ENCODE measurements around the gene SCLT1. TPM values are rescaled to one million over a fixed set of nuclear protein-coding genes. Genes with fewer than 3 reads are reported as not detected.

The SCLT1 gene
- total RNA-seq, 2 experiments from 2014 or later = 19.2 to 19.7 TPM

DNA sequence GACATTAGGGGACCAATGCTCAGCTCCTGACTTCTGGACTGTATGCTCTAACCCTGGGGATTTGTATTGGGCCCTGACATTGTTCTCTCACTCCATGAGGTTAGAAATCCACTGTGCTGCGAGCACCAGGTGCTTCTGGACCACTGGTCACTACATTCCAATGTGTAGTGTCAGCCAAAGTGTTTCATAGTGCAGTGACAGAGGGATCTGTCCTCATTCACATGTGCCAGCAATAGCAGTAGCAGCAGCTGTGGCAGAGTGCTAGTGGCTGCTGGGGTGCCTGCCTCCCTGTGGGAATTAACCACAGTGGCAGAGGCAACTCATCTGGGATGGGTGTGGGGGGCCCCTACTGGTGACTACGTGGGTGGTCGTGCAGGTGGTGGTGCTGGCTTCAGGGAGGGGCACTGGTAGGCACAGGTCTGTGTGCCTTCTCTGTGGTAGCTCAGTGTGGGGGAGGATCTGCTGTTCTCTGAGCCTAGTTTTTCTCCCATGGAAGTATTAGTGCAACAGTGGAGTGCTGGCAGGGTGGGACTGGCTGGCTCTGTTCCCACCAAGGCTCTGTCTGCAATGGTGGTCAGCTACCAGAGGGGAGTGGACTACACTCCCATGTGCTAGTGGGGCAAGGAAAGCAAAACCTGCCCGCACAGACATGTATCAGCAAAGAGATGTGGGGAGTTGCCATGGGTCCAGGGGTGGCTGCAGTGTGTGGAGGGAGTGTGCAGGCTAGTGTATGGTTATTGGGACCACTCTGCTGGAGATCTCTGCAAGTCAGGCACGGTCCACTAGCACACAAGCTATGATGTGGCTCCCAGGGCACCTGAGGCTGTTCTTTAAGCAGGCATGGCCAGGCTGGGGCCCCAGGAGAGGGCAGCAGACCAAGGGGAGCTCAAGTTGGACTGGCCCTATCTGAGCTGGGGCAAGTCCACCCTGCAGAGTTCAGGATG lies 78.5 kb downstream of the SCLT1 start:
- Mint-ChIP-seq H3K27ac (no peak overlapping the region), H3K4me1 (no peaks in the 10 kb centered on the region)

DNA sequence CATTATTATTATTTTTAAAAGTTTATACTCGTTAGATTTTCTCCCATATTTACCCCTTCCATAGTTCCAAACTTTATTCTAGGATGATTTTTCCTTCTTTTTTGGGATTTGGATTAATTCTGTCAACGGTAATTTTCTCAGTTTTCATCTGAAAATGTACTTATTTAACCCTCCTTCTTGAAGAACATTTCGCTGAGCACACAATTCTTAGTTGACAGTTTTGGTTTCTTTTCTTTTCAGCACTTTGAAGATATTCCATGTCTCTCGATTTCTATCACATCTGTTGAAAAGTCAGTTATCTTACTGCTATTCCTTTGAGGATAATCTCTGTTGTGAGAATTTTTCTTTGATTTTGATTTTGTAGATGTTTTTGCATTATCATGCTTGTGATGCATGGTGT lies 85.2 kb downstream of the SCLT1 start:
- no peak for DNase-seq
- Mint-ChIP-seq H3K9me3 (peaks cover 38% of the 10 kb centered on the region), H3K4me1 (no peaks in the 10 kb centered on the region), H3K4me3 (no peak overlapping the region), H3K36me3 (peaks cover 12% of the 10 kb centered on the region), H3K27ac (no peak overlapping the region), H3K27me3 (no peaks in the 10 kb centered on the region)

More for the DNA sequence above, 78.5 kb downstream of the SCLT1 start:
- Mint-ChIP-seq H3K4me3 (no peak overlapping the region), H3K9me3 (peaks cover 32% of the 10 kb centered on the region), H3K36me3 (peaks cover 42% of the 10 kb centered on the region), H3K27me3 (no peaks in the 10 kb centered on the region)
- DNase-seq = no peak

DNA sequence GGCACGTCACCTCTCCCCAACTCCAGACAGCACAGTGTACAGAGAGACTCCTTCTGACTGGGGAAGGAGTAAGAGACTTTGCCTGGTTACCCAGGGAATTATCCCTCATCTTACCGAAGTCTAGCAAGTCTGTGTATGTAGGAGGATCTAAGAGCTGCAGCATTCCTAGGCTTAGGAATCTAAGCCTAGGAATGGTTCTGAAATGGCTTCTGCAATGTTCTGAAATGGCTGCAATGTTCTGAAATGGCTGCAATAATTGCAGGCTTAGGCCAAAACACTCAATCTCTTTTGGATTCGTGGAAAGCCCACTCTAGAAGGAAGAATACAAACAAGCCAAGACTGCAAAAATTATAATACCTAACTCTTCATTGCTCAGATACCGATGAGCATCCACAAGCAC lies 106.4 kb downstream of the SCLT1 start:
- no peaks in the 10 kb centered on the region for H3K27me3 Mint-ChIP-seq
- H3K4me3 Mint-ChIP-seq = no peak overlapping the region
- H3K9me3 Mint-ChIP-seq = peaks cover 2% of the 10 kb centered on the region
- H3K27ac Mint-ChIP-seq = no peak overlapping the region
- H3K36me3 Mint-ChIP-seq = peaks cover 40% of the 10 kb centered on the region
- no peaks in the 10 kb centered on the region for H3K4me1 Mint-ChIP-seq
- no peak for DNase-seq

DNA sequence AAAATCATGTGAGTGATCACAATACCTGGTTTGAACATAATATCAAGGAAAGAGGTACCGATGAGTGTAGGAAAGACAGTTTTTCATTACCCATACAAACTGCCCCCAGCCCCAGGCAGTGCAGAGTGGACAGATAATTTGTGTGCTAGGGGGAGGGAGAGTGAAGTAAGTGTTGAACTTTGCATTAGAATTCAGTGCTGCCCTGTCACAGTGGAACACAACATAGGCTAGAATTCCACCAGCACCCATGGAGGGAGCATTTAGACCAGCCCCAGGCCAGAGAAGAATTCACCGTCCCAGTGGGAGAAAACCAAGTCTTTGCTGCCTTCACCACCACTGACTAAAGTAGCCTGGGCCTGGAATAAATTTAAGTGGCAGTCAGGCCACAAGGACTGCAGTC lies 107.3 kb downstream of the SCLT1 start:
- peaks cover 2% of the 10 kb centered on the region for H3K9me3 Mint-ChIP-seq

DNA sequence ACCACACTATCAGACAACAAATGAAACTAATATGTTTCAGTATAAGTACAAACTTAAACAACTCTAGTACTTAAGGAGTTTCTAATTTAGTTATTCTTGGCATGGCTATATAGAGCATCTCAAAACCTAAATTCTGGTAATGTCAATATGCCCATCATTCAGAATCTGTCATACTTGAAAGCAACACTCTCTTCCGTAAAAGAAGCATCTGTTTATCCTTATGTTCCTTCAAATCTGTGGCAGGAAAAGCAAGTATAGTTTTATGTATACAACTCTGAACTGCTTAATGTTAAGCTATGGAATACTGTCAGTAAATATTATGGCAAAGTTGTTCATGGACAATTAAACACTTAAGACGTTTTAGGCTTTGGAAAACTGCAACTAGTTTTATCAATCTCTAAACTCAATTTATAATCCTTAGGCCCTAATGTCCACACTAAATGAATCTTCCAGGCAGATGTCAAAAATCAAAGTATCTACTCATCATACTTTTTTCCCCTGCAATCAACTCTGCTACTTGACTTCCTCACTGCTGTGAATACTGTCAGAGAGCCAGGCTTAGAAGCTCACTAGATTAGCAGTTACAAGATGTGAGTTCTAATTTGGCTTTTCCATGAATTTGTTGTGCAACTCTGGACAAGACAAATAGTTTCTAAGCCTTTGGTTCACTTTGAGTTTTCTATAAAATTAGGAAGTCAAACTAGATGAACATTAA lies 109.4 kb downstream of the SCLT1 start:
- Mint-ChIP-seq H3K4me3 (no peak overlapping the region), H3K27me3 (no peaks in the 10 kb centered on the region), H3K27ac (no peak overlapping the region), H3K36me3 (peaks cover 25% of the 10 kb centered on the region), H3K4me1 (no peaks in the 10 kb centered on the region), H3K9me3 (no peaks in the 10 kb centered on the region)
- no peak for DNase-seq

More for the DNA sequence above, 107.3 kb downstream of the SCLT1 start:
- Mint-ChIP-seq H3K4me1 (no peaks in the 10 kb centered on the region), H3K4me3 (no peak overlapping the region), H3K27ac (no peak overlapping the region), H3K36me3 (peaks cover 40% of the 10 kb centered on the region), H3K27me3 (no peaks in the 10 kb centered on the region)
- no peak for DNase-seq

DNA sequence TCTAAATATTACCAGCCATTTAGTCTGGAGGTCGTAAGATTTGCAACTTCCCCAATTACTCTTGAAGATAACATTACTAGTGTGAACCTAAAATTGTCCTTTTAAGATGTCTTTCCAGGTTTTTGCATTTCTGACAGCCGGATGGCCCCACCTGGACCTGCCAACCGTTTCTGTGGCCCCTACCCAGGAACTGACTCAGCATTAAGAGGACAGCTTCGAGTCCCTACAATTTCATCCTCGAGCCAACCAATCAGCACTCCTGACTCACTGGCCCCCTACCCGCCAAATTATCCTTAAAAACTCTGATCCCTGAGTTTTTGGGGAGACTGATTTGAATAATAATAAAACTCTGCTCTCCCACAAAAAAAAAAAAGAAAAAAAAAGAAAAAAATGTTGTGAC lies 112.0 kb downstream of the SCLT1 start:
- H3K27me3 Mint-ChIP-seq = no peaks in the 10 kb centered on the region
- H3K4me3 Mint-ChIP-seq = no peak overlapping the region
- H3K9me3 Mint-ChIP-seq = no peaks in the 10 kb centered on the region
- peaks cover 7% of the 10 kb centered on the region for H3K36me3 Mint-ChIP-seq
- no peak overlapping the region for H3K27ac Mint-ChIP-seq
- DNase-seq = no peak
- no peaks in the 10 kb centered on the region for H3K4me1 Mint-ChIP-seq

DNA sequence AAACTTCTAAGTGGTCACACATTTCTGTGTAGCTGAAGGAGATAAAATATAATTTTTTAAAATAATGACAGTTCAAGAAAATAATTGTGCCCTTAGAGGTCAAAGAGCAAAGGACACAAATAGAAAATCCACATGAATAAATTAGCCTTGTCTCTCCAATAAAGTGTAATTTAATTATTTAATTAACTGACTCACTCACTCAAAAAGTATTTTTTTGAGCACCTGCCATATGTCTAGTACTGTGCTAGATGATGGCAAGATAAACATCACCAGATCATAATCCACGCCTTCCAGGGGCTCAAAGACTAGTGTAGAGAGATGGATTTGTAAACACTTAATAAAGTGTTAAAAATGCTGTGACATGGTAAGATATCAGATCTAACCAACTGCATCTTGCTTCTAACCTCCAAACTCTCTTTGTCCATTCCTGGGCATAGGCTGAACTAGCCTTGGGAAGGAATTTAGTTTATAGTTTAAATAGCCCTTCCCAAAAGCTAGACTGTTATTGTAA lies 112.5 kb downstream of the SCLT1 start:
- H3K27me3 Mint-ChIP-seq = no peaks in the 10 kb centered on the region
- H3K9me3 Mint-ChIP-seq = no peaks in the 10 kb centered on the region
- no peaks in the 10 kb centered on the region for H3K4me1 Mint-ChIP-seq

DNA sequence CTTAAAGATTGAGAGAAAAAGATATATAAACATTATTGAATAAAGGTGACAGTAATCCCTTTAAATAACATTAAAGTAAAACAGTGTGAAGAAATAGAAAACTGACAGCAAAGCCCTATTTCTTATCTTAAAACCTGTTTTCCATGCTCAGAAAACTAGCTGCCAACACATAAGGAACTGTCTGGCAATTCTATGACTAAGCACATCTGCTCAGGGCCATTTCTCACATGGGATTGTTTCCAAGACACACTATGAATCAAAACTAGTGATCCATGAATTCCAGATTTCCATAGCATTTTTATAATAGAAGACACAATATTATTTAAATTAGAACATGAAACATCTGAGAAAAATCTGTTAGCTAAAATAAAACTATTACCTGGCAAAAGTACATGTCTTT lies 113.4 kb downstream of the SCLT1 start:
- Mint-ChIP-seq H3K4me1 (no peaks in the 10 kb centered on the region), H3K27ac (no peak overlapping the region), H3K9me3 (no peaks in the 10 kb centered on the region), H3K36me3 (peaks cover 3% of the 10 kb centered on the region), H3K4me3 (no peak overlapping the region), H3K27me3 (no peaks in the 10 kb centered on the region)
- no peak for DNase-seq

More for the DNA sequence above, 112.5 kb downstream of the SCLT1 start:
- Mint-ChIP-seq H3K4me3 (no peak overlapping the region), H3K36me3 (peaks cover 6% of the 10 kb centered on the region), H3K27ac (no peak overlapping the region)
- DNase-seq = no peak

DNA sequence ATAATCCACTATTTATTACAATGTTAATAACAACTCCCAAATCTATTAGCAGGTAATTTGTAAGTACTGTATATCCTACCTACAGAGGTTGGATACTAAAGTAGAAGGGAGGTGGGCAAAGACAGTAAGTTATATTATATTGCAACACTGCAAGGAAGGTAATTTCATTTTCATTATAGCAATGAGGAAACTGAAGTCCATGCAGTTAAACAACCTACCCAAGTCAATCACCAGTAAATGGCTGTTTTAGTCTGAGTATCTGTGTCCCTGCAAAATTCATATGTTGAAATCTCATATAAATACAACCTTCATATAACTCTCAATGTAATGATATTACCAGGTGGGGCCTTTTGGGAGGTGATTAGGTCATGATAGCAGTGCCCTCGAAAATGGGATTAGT lies 114.4 kb downstream of the SCLT1 start:
- Mint-ChIP-seq H3K9me3 (no peaks in the 10 kb centered on the region), H3K4me3 (no peak overlapping the region), H3K36me3 (peaks cover 3% of the 10 kb centered on the region), H3K4me1 (no peaks in the 10 kb centered on the region), H3K27me3 (no peaks in the 10 kb centered on the region), H3K27ac (no peak overlapping the region)
- DNase-seq = no peak

DNA sequence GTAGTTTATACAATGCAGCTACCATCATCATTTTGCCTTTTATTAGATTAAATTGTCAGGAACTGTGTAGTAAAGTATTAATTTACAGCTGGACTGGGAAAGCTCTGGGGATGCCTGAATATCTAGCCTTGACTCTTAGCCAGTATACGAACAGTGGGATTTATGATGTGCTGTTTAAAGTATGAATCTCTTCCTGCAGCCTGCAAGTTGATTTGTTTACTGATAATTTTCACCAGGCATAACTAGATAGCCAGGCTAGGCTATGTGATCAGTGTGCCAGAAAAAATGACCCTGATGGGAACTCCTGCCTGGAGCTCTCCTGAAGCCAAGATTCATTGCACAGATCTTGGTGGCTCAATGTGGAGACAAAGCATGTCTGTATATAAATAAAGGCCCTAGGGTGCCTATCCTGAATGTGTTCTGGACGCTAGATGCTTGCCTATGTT lies 119.2 kb downstream of the SCLT1 start:
- peaks cover 2% of the 10 kb centered on the region for H3K36me3 Mint-ChIP-seq
- no peaks in the 10 kb centered on the region for H3K27me3 Mint-ChIP-seq
- no peaks in the 10 kb centered on the region for H3K4me1 Mint-ChIP-seq

DNA sequence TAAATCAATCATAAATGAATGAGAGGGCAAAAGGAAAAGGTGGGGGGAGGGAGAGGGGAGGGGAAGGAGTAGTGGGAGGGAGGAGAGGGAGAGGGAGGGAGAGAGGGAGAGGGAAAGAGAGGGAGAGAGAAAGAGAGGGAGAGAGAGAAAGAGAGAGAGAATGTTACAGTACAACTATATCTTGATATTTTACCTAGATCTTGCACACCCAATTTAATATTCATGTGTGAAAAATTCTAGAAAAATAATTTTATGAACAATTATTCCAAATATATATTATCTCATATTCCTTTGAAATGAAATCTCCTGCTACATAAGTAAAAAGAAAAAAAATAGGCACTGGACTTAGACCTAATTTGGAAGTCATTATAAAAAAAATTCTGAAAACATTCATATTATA lies 120.0 kb downstream of the SCLT1 start:
- H3K4me3 Mint-ChIP-seq = no peak overlapping the region
- H3K36me3 Mint-ChIP-seq = peaks cover 8% of the 10 kb centered on the region
- H3K4me1 Mint-ChIP-seq = no peaks in the 10 kb centered on the region
- H3K27ac Mint-ChIP-seq = no peak overlapping the region
- H3K9me3 Mint-ChIP-seq = no peaks in the 10 kb centered on the region
- DNase-seq = no peak
- no peaks in the 10 kb centered on the region for H3K27me3 Mint-ChIP-seq

More for the DNA sequence above, 119.2 kb downstream of the SCLT1 start:
- Mint-ChIP-seq H3K9me3 (no peaks in the 10 kb centered on the region), H3K4me3 (no peak overlapping the region), H3K27ac (no peak overlapping the region)
- DNase-seq = no peak

DNA sequence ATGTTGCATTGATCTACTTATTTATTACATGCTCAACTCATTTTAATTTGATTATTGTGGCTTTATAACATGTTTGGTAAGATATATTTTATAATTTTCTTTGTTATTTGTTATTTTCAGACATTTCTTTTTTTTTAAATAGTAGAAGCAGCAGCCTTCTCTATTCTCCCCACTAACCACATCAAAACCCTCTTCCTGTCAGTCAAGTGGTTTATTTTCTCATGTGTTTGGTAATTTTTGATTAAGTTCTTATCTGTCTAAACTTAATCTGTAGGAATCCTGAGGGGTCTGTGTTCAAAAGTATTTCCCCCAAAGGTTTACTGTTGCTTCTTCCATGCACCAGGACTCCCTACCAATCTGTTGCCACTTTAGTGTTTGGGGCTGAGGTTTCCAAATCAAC lies 131.9 kb downstream of the SCLT1 start:
- DNase-seq = no peak
- H3K4me3 Mint-ChIP-seq = no peak overlapping the region
- H3K27me3 Mint-ChIP-seq = no peaks in the 10 kb centered on the region
- peaks cover 21% of the 10 kb centered on the region for H3K36me3 Mint-ChIP-seq
- H3K4me1 Mint-ChIP-seq = peaks cover 18% of the 10 kb centered on the region
- no peak overlapping the region for H3K27ac Mint-ChIP-seq
- H3K9me3 Mint-ChIP-seq = no peaks in the 10 kb centered on the region

DNA sequence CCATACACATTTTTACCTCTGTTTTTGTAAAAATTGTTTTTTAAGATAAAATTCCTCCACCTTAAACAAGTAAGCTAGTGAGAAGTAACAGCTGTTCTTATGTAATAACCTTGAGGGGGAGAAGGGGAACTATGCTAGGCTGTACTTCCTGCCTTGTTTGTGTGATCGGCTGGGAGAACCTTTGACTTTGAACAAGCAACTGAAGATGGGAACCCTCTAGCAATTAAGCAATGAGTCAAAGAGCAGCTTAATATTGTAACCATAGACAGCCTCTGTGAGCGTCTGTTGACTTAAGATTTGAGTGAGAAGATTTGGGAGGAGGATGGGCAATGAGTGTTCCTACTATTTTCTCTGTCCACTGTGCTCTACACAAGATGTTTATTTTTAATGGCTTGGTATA lies 135.1 kb downstream of the SCLT1 start:
- no peaks in the 10 kb centered on the region for H3K27me3 Mint-ChIP-seq
- no peak overlapping the region for H3K27ac Mint-ChIP-seq
- no peaks in the 10 kb centered on the region for H3K9me3 Mint-ChIP-seq
- peaks cover 18% of the 10 kb centered on the region for H3K4me1 Mint-ChIP-seq
- no peak for DNase-seq
- H3K4me3 Mint-ChIP-seq = no peak overlapping the region
- H3K36me3 Mint-ChIP-seq = peaks cover 15% of the 10 kb centered on the region

DNA sequence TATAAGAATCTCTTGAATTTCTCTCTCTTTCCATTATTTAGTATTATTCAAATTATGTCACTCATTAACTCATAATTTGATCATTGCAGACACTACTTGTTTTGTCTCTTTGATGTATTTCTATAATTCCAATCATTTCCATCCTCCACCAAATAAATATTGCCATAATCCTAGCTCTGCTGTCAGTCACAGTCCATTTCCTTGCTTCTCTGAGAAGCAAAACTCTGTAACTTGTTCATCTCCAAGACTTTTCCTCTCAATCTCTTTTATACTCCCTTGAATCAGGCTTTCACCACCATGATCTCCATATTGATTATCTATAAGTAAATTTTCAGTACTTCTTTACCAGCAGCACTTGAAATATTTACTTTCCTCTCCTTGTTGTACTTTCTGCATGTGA lies 135.9 kb downstream of the SCLT1 start:
- no peaks in the 10 kb centered on the region for H3K9me3 Mint-ChIP-seq
- H3K4me3 Mint-ChIP-seq = no peak overlapping the region
- H3K4me1 Mint-ChIP-seq = peaks cover 17% of the 10 kb centered on the region
- no peak for DNase-seq
- H3K27ac Mint-ChIP-seq = no peak overlapping the region
- peaks cover 15% of the 10 kb centered on the region for H3K36me3 Mint-ChIP-seq
- H3K27me3 Mint-ChIP-seq = no peaks in the 10 kb centered on the region

DNA sequence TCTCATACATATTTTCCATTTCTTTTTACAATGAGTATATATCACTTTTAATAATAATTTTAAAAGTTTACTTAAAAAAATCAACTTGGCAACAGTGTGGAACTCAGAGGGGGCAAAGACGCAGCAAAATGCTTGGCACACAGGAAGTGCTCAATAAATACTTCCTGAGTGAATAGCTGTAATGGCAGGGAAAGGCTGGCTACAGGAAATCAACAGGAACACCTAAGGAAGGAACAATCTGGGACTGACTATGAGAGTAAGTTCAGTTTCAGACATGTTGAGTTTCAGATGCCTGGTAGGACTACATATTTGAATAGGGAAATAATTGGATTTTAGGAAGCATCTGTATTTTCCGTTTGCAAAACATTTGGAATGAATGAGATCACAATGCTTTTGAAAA lies 137.6 kb downstream of the SCLT1 start:
- no peak overlapping the region for H3K4me3 Mint-ChIP-seq
- no peaks in the 10 kb centered on the region for H3K9me3 Mint-ChIP-seq
- no peaks in the 10 kb centered on the region for H3K27me3 Mint-ChIP-seq
- H3K4me1 Mint-ChIP-seq = peaks cover 8% of the 10 kb centered on the region
- H3K27ac Mint-ChIP-seq = no peak overlapping the region
- H3K36me3 Mint-ChIP-seq = peaks cover 20% of the 10 kb centered on the region
- DNase-seq = no peak

Measured in activated naive CD8-positive, alpha-beta T cell treated with anti-CD3 and anti-CD28 coated beads for 36 hours (primary cell).